ENCODE measurements around the gene VAMP5.
"Not testable (repeated sequence)": the region's sequence is repeated elsewhere in the genome, so short reads cannot be mapped to it uniquely, and the experiment has no call there.

VAMP5 gene

GRCh38 chr2:85601771-85602475, 17.7 kb downstream of the VAMP5 start:
- WGBS (ENCODE audit: extremely low coverage, insufficient coverage, insufficient read length): no CpG with 5 or more reads among the region's 36 CpGs

GRCh38 chr2:85602476-85603234, 18.4 kb downstream of the VAMP5 start, which contains the start of gene TMEM150A:
Gene TMEM150A (minus strand): TSS chr2:85602698. CDS start chr2:85601948, 750 bp downstream.
- peaks cover 3% of the 10 kb centered on the region for H3K9me3 ChIP-seq (ENCODE audit: insufficient read depth, low read depth, low read length)
- DNase-seq: peak; percentile 80 to 92
- peak within 1 kb of the TSS; percentile 66 for H4K8ac ChIP-seq (ENCODE audit: low read depth, low read length)
- H3K14ac ChIP-seq (ENCODE audit: low read length): peak within 1 kb of the TSS; percentile 68
- H3K4me3 ChIP-seq (ENCODE audit: low read depth, low read length): peak within 1 kb of the TSS; percentile 98
- H3K79me1 ChIP-seq (ENCODE audit: low read length): peaks cover 8% of the 10 kb centered on the region
- no peaks in the 10 kb centered on the region for H3K27me3 ChIP-seq (ENCODE audit: insufficient read depth, low read length)
- H3K9ac ChIP-seq (ENCODE audit: low read length): peak within 1 kb of the TSS; percentile 90
- peaks cover 5 to 22% of the 10 kb centered on the region in 2 experiments for H3K4me1 ChIP-seq (ENCODE audit: control insufficient read depth in 1 of 2, insufficient read depth in 2 of 2, low read length in 2 of 2)
- peak within 1 kb of the TSS; percentile 52 for H2BK5ac ChIP-seq (ENCODE audit: low read depth, low read length, poor library complexity)
- WGBS (ENCODE audit: extremely low coverage, insufficient coverage, insufficient read length): no CpG with 5 or more reads among the region's 73 CpGs
- H3K36me3 ChIP-seq (ENCODE audit: control insufficient read depth in 1 of 2, insufficient read depth in 2 of 2, low read length in 2 of 2): peaks cover 16 to 21% of the 10 kb centered on the region in 2 experiments
- no peak within 1 kb of the TSS for H2BK12ac ChIP-seq (ENCODE audit: low read length)
- peak within 1 kb of the TSS; percentile 67 for H4K91ac ChIP-seq (ENCODE audit: low read depth, low read length)
- peak within 1 kb of the TSS; percentile 59 for H2AK5ac ChIP-seq (ENCODE audit: low read length)
- peak within 1 kb of the TSS; percentile 92 for H3K4me2 ChIP-seq (ENCODE audit: low read length)
- H3K23ac ChIP-seq (ENCODE audit: low read length): no peak within 1 kb of the TSS
- H2BK120ac ChIP-seq (ENCODE audit: insufficient read depth, low read length, poor library complexity): no peak within 1 kb of the TSS
- H3K27ac ChIP-seq (ENCODE audit: low read depth, low read length): peak within 1 kb of the TSS; percentile 56
- peak within 1 kb of the TSS; percentile 87 for H3K18ac ChIP-seq (ENCODE audit: low read length)
- peak within 1 kb of the TSS; percentile 46 for H2AFZ ChIP-seq (ENCODE audit: insufficient read depth, low read length, poor library complexity)
- peak within 1 kb of the TSS; percentile 13 for H3K4ac ChIP-seq (ENCODE audit: low read depth, low read length)
- peak within 1 kb of the TSS; percentile 76 for H4K12ac ChIP-seq (ENCODE audit: low read depth, low read length)
- peaks cover 6% of the 10 kb centered on the region for H3K79me2 ChIP-seq (ENCODE audit: control insufficient read depth, insufficient read depth, low read length, poor library complexity)

More at GRCh38 chr2:85601771-85602475, 17.7 kb downstream of the VAMP5 start:
- Histone ChIP-seq H3K23ac (ENCODE audit: low read length) (no peak overlapping the region), H3K36me3 (ENCODE audit: control insufficient read depth in 1 of 2, insufficient read depth in 2 of 2, low read length in 2 of 2) (peaks cover 24 to 27% of the 10 kb centered on the region in 2 experiments), H4K91ac (ENCODE audit: low read depth, low read length) (peak overlapping the region; percentile 67), H2BK120ac (ENCODE audit: insufficient read depth, low read length, poor library complexity) (no peak overlapping the region), H3K4me1 (ENCODE audit: control insufficient read depth in 1 of 2, insufficient read depth in 2 of 2, low read length in 2 of 2) (peaks cover 5 to 23% of the 10 kb centered on the region in 2 experiments), H3K27ac (ENCODE audit: low read depth, low read length) (peak overlapping the region; percentile 56), H3K27me3 (ENCODE audit: insufficient read depth, low read length) (no peaks in the 10 kb centered on the region), H2BK5ac (ENCODE audit: low read depth, low read length, poor library complexity) (peak overlapping the region; percentile 52), H3K79me2 (ENCODE audit: control insufficient read depth, insufficient read depth, low read length, poor library complexity) (peaks cover 6% of the 10 kb centered on the region), H3K18ac (ENCODE audit: low read length) (peak overlapping the region; percentile 87), H2BK12ac (ENCODE audit: low read length) (no peak overlapping the region), H3K9ac (ENCODE audit: low read length) (peak overlapping the region; percentile 90), H2AK5ac (ENCODE audit: low read length) (peak overlapping the region; percentile 59), H3K4me2 (ENCODE audit: low read length) (peak overlapping the region; percentile 92), H2AFZ (ENCODE audit: insufficient read depth, low read length, poor library complexity) (peak overlapping the region; percentile 46), H3K14ac (ENCODE audit: low read length) (peak overlapping the region; percentile 68), H3K4ac (ENCODE audit: low read depth, low read length) (peak overlapping the region; percentile 13), H4K12ac (ENCODE audit: low read depth, low read length) (peak overlapping the region; percentile 76), H3K79me1 (ENCODE audit: low read length) (peaks cover 8% of the 10 kb centered on the region), H3K4me3 (ENCODE audit: low read depth, low read length) (peak overlapping the region; percentile 98), H3K9me3 (ENCODE audit: insufficient read depth, low read depth, low read length) (peaks cover 3% of the 10 kb centered on the region), H4K8ac (ENCODE audit: low read depth, low read length) (peak overlapping the region; percentile 66)
- DNase-seq: peak; percentile 52 to 75

- H3K79me1 ChIP-seq (ENCODE audit: low read length); H3K4me3 ChIP-seq (ENCODE audit: low read depth, low read length); H4K12ac ChIP-seq (ENCODE audit: low read depth, low read length); H2BK5ac ChIP-seq (ENCODE audit: low read depth, low read length, poor library complexity); H3K27me3 ChIP-seq (ENCODE audit: insufficient read depth, low read length); H3K9ac ChIP-seq (ENCODE audit: low read length); H4K91ac ChIP-seq (ENCODE audit: low read depth, low read length); H3K14ac ChIP-seq (ENCODE audit: low read length); DNase-seq; H2AFZ ChIP-seq (ENCODE audit: insufficient read depth, low read length, poor library complexity); H4K8ac ChIP-seq (ENCODE audit: low read depth, low read length); H2BK120ac ChIP-seq (ENCODE audit: insufficient read depth, low read length, poor library complexity); H3K4me2 ChIP-seq (ENCODE audit: low read length); H3K18ac ChIP-seq (ENCODE audit: low read length); H3K4ac ChIP-seq (ENCODE audit: low read depth, low read length); H3K23ac ChIP-seq (ENCODE audit: low read length); H2BK12ac ChIP-seq (ENCODE audit: low read length); H3K27ac ChIP-seq (ENCODE audit: low read depth, low read length); H3K9me3 ChIP-seq (ENCODE audit: insufficient read depth, low read depth, low read length); H2AK5ac ChIP-seq (ENCODE audit: low read length); H3K79me2 ChIP-seq (ENCODE audit: control insufficient read depth, insufficient read depth, low read length, poor library complexity): not testable (repeated sequence)
- peaks cover 5 to 22% of the 10 kb centered on the region in 2 experiments for H3K4me1 ChIP-seq (ENCODE audit: control insufficient read depth in 1 of 2, insufficient read depth in 2 of 2, low read length in 2 of 2)
- WGBS (ENCODE audit: extremely low coverage, insufficient coverage, insufficient read length): no CpG with 5 or more reads among the region's 3 CpGs
- H3K36me3 ChIP-seq (ENCODE audit: control insufficient read depth in 1 of 2, insufficient read depth in 2 of 2, low read length in 2 of 2): peaks cover 14 to 24% of the 10 kb centered on the region in 2 experiments
Observed at GRCh38 chr2:85604133-85604444, 19.9 kb downstream of the VAMP5 start.

- Histone ChIP-seq H3K9me3 (ENCODE audit: insufficient read depth, low read depth, low read length) (peaks cover 3% of the 10 kb centered on the region), H2AFZ (ENCODE audit: insufficient read depth, low read length, poor library complexity) (no peak overlapping the region), H2BK5ac (ENCODE audit: low read depth, low read length, poor library complexity) (no peak overlapping the region), H4K91ac (ENCODE audit: low read depth, low read length) (no peak overlapping the region), H3K79me2 (ENCODE audit: control insufficient read depth, insufficient read depth, low read length, poor library complexity) (peaks cover 6% of the 10 kb centered on the region), H3K9ac (ENCODE audit: low read length) (no peak overlapping the region), H3K79me1 (ENCODE audit: low read length) (peaks cover 8% of the 10 kb centered on the region), H3K4me2 (ENCODE audit: low read length) (no peak overlapping the region), H3K36me3 (ENCODE audit: control insufficient read depth in 1 of 2, insufficient read depth in 2 of 2, low read length in 2 of 2) (peaks cover 13 to 21% of the 10 kb centered on the region in 2 experiments), H4K8ac (ENCODE audit: low read depth, low read length) (no peak overlapping the region), H3K4me1 (ENCODE audit: control insufficient read depth in 1 of 2, insufficient read depth in 2 of 2, low read length in 2 of 2) (peaks cover 5 to 22% of the 10 kb centered on the region in 2 experiments), H3K27ac (ENCODE audit: low read depth, low read length) (no peak overlapping the region), H2AK5ac (ENCODE audit: low read length) (no peak overlapping the region), H3K18ac (ENCODE audit: low read length) (no peak overlapping the region), H3K4me3 (ENCODE audit: low read depth, low read length) (no peak overlapping the region), H3K4ac (ENCODE audit: low read depth, low read length) (no peak overlapping the region), H2BK120ac (ENCODE audit: insufficient read depth, low read length, poor library complexity) (no peak overlapping the region), H2BK12ac (ENCODE audit: low read length) (no peak overlapping the region), H3K14ac (ENCODE audit: low read length) (no peak overlapping the region), H4K12ac (ENCODE audit: low read depth, low read length) (no peak overlapping the region), H3K27me3 (ENCODE audit: insufficient read depth, low read length) (no peaks in the 10 kb centered on the region), H3K23ac (ENCODE audit: low read length) (no peak overlapping the region)
- no CpG with 5 or more reads among the region's 6 CpGs for WGBS (ENCODE audit: extremely low coverage, insufficient coverage, insufficient read length)
- DNase-seq: peak in 1 of 2 donors; percentile 31
Observed at GRCh38 chr2:85604568-85605339, 20.5 kb downstream of the VAMP5 start.
